ENCODE measurements around the gene ZNF70. TPM values are rescaled to one million over a fixed set of nuclear protein-coding genes. Genes with fewer than 3 reads are reported as not detected.

The ZNF70 gene
- total and polyA plus RNA-seq, 10 of the 15 experiments (the other 5 are each of a cell fraction or from before 2014, with no cell fraction given): 0.15 to 2.3 (median 0.85) TPM

GRCh38 chr22:23786752-23787599 is 36.1 kb upstream of the ZNF70 start, which contains the start of gene SMARCB1 (continued):
- TF ChIP-seq HCFC1 (IDR thresholded peaks at IDR 0.05; ENCODE audit: low read length) (peak; percentile 38; the same call in 1 of the 2 replicates), PBX3 (IDR thresholded peaks at IDR 0.05; ENCODE audit: insufficient replicate concordance, low read depth, low read length) (no peak), MXI1 (IDR thresholded peaks at IDR 0.05; ENCODE audit: low read depth, low read length) (no peak), FOS (IDR thresholded peaks at IDR 0.05; ENCODE audit: borderline replicate concordance, extremely low read depth, insufficient read length) (no peak), IRF3 (IDR thresholded peaks at IDR 0.05) (no peak), SIN3A (IDR thresholded peaks at IDR 0.05; ENCODE audit: low read depth, low read length) (no peak; the same call in 1 of the 2 replicates), MAX (IDR thresholded peaks at IDR 0.05; ENCODE audit: low read depth, low read length) (no peak), ASH2L (IDR thresholded peaks at IDR 0.05; ENCODE audit: borderline replicate concordance, low read depth) (peak; percentile 89; the same call in 1 of the 2 replicates), DPF2 (IDR thresholded peaks at IDR 0.05) (peak; percentile 91), POLR2AphosphoS2 (IDR thresholded peaks at IDR 0.05; ENCODE audit: low read depth, low read length) (no peak), BRCA1 (IDR thresholded peaks at IDR 0.05; ENCODE audit: low read depth, low read length) (no peak), NFIC (IDR thresholded peaks at IDR 0.05; ENCODE audit: low read depth, low read length) (no peak), PAX8 (IDR thresholded peaks at IDR 0.05) (no peak), NR2C1 (IDR thresholded peaks at IDR 0.05) (no peak), JUNB (IDR thresholded peaks at IDR 0.05) (no peak), EGR1 (IDR thresholded peaks at IDR 0.05; ENCODE audit: borderline replicate concordance in 1 of 2, low read depth in 2 of 2, low read length in 2 of 2) (peak; percentile 6 to 77; a peak in 2 of 3 replicates), CHD1 (IDR thresholded peaks at IDR 0.05; ENCODE audit: low read depth, low read length) (peak; percentile 85; the same call in 1 of the 2 replicates), SUZ12 (IDR thresholded peaks at IDR 0.05; ENCODE audit: unreplicated experiment) (no peak), ZNF207 (IDR thresholded peaks at IDR 0.05; ENCODE audit: borderline replicate concordance) (0 out of 2 replicates have a peak, but pooled peaks have one; percentile 61), IRF5 (IDR thresholded peaks at IDR 0.05; ENCODE audit: borderline replicate concordance) (no peak), YY1 (IDR thresholded peaks at IDR 0.05; ENCODE audit: low read depth, low read length) (peak; percentile 58), EZH2 (IDR thresholded peaks at IDR 0.05; ENCODE audit: borderline replicate concordance, control insufficient read depth, low read depth, low read length) (no peak), GATAD2B (conservative IDR thresholded peaks at IDR 0.05; ENCODE audit: low read depth) (peak; percentile 67), E4F1 (IDR thresholded peaks at IDR 0.05; ENCODE audit: borderline replicate concordance, partially characterized antibody) (peak; percentile 86)
